HG03135 (cell line): ENCODE data around the gene VAV3.
"Not testable (repeated sequence)": the region's sequence is repeated elsewhere in the genome, so short reads cannot be mapped to it uniquely, and the experiment has no call there.

Source experiments
- ATAC-seq: cut with Tn5 transposase; IDR thresholded peaks from one replicate; pipeline ENCODE4 v1.9.1; 2021; ENCODE audit warnings: mild to moderate bottlenecking, moderate library complexity; ENCODE audit not compliant: unreplicated experiment

The VAV3 gene

DNA sequence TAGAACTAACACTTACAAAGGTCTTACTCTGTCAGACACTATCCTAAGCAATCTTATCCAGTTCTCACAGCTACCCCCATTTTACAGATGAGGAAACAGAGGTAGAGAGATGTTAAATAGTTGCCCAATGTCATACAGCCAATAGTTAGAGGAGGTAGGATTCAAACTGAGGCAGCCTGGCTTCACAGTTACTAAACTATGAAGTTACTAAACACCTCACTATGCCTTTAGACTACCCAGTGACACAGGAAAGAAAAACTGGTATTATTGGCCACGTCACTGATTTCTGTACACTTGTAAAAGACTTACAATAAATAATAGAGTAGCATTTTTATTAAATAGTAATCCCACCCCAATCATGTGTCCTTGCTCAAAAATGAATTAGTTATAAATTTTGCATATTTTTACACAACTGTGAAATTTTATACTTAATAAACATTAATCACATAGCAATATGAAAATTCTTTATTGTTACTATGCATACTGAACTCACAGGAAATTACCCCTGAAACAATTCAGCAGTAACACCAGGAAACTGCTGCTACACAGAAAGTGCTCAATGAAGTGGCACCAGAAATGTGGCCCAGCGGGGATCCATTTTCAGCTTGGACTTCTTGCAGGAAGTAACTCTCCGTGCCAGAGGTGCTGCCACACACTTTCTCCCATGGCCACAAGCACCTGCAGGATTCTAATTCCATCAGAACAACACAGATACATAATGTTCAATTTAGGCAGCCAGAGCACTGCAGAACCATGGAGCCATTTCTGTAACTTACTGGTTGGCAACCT is 69.4 kb downstream of the VAV3 start:
- no peak for ATAC-seq

GRCh38 chr1:107894605-107895004 is 70.4 kb downstream of the VAV3 start:
- no peak for ATAC-seq

GRCh38 chr1:107893350-107893749 is 71.6 kb downstream of the VAV3 start:
- ATAC-seq, result not testable (repeated sequence)

GRCh38 chr1:107889524-107889923 is 75.5 kb downstream of the VAV3 start:
- ATAC-seq, result no peak

GRCh38 chr1:107883562-107883961 is 81.4 kb downstream of the VAV3 start:
- no peak for ATAC-seq

DNA sequence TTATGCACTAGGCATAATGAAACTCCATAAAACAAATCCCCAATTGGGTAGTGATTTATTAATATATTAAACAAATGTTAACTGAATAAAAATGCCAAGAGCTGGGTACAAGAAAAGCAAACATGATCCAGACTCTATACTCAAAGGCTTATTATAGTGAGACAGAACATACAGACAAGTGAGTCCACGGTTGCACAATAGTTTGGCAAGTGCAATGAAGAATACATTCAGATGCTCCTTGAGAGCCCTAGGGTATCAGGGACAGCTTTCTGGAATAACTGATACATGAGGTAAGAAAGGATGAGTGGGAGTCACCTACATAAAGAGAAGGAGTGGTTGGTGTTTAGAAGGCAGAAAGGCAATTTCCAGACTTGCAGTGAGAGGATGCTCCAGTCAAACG is 85.1 kb downstream of the VAV3 start:
- ATAC-seq, result no peak

- no peak for ATAC-seq
Observed at GRCh38 chr1:107879346-107879745, 85.6 kb downstream of the VAV3 start.

DNA sequence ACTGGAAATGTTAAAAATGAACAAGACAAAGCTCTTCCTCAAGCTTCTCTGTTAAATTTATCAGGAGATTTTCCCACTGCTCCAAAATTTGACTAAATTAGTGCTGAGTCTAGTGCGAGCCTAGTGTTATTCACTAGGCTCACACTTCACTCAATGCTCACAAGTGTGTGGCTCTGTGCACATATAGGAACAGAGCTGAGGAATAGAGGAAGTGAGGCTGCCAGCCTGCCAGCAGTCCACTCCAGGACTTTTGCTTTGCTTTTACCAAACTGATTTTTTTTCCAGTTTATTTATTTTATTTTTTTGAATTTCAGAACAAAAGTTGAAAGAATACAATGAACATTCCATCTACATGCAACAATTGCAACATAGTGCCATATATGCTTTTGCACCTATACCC is 87.2 kb downstream of the VAV3 start:
- ATAC-seq, result no peak

- ATAC-seq, result no peak
Observed at GRCh38 chr1:107877092-107877491, 87.9 kb downstream of the VAV3 start.

DNA sequence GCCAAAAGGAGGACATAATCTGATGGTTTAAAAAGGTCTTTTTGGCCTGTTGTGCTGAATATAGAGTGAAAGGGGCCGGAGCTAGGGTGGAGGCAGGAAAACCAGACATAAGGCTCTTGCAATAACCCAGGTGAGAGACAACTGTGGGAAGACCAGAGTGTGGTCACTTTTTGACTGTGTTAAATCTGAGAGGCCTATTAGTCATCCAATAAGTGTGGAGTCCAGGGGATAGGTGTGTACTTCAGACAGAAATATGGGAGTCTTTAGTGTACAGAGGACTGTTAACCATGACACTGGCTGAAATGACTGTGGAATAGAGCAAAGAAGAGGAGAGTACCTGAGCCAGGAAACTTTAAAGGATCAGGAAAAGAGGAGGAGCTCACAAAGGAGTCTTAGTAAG is 89.3 kb downstream of the VAV3 start:
- ATAC-seq, result no peak

DNA sequence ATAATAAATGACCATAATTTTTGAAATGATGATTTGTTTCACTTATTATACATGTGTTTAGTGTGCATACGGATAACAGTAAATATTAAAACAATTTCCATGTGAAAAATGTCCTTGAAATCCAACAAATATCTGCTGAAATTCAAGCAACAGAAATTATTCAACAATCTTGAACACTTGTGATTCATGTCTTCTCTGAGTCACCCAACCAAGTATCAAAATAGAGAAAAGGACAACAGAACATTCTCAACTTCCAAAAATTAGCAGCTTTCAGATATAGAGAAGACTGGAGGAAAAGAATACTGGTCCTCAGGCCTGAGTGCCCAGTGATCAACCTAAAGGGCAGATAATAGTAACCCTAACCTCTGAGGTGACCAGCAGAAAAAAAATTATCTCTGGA is 90.8 kb downstream of the VAV3 start:
- ATAC-seq, result no peak

DNA sequence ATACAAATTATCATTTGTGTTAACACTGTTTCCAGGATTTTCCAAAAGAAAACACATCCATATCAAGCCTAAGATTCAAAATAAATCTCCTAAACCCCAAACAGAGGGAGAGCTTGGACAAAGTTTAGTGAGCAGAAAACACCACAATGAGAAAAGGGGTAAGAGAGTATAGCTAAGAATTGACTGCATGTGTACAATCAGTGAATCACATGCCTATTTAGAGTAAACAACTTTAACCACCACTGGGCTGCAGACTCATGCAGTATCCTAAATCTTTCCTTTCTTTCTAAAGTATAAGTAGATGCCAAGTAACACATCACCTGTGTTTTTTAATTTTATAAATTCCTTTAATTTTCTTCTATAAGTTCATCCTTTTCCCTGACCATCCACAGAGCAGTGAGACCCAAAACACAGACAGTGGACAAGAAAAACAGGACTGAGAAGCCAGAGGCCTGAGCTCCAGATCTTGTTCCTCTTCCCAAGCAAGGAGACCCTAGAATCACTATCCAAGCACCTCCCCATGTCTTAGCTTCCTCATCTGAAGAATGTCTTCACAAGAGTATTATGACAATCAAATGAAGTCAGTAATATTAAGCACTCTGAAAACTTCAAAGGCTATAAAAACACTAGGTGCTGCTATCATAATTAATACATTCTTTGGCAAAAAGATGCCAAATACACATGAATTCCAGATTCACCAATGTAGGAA is 93.1 kb downstream of the VAV3 start:
- no peak for ATAC-seq

- no peak for ATAC-seq
Observed at GRCh38 chr1:107871259-107871658, 93.7 kb downstream of the VAV3 start.

DNA sequence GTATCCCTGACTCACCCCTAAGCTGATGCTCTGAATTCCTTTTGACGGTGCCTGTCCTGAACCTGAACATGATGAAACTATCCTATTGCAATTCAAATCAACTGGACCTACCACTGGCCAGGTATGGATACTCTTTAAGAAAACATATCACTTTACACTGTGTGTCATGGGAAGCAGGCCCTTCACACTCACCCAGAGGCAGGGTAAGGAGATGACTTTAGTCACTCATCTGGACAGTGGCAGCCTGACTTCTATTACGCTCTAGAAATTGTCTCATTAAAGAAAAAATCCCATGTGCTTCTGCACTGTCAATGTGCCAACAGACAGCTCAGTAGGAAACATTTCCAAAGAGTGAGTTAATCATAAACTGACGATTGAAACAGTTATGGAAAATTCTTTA is 94.3 kb downstream of the VAV3 start:
- ATAC-seq, result no peak

DNA sequence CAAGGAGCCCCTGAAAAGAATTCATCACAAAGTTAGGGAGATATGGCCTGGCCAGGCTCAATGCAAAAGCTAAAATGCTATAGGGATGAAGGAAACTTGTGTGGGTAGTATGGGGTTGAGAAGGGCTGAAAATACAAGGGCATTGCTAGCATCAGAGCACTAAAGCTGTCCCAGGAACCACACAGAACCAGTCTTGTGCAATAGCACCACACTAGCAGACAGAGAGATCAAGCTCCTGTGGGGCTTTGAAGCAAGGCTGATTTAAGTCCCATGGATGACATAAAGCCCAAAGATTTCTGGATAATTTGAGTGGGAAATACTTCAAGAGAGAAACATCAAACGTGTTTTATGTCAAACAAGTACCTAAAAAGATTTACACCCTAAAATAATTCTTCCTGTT is 97.1 kb downstream of the VAV3 start:
- no peak for ATAC-seq

DNA sequence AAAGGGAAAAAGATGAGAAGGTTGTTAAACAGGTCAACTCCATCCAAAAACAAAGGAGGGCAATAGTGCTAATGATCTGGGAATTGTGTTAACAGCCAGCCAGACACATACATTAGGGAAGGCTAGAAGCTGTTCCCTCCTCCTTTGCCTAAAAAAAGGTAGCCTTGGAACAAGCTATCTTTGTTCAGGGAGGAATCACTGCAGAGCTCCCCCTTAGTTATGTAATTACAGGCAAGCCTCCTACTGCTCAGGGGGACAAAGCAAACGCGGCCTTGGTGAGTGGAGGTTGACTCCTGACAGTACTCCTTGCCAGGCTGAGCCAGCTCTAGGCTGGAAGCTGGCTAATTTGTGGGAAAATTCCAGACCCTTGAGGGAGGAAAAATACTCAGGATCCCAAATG is 97.6 kb downstream of the VAV3 start:
- no peak for ATAC-seq

- ATAC-seq, result no peak
Observed at GRCh38 chr1:107866870-107867269, 98.1 kb downstream of the VAV3 start.

DNA sequence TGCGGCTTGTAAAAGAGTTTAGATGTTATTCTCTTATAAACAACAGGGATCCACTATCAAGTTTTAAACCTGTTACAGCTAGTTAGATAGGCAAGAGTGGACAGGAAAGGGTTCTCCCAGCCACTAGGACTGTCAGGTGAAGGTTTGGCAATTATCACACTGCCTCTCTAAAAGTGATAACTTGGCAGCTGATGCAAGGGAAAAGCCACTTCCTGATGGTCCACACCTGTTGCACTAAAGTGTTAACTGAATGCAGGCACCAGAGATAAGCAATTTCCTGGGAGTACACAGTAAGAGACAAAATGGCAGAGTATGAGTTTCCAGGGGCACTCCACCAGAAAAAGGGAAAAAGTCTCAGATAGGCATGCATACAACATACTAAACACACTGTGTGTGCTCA is 99.4 kb downstream of the VAV3 start:
- ATAC-seq, result no peak

GRCh38 chr1:107863342-107863741 is 101.6 kb downstream of the VAV3 start:
- ATAC-seq, result no peak

- no peak for ATAC-seq
Observed at GRCh38 chr1:107862064-107862463, 102.9 kb downstream of the VAV3 start.

- ATAC-seq, result no peak
Observed at GRCh38 chr1:107858323-107858722, 106.7 kb downstream of the VAV3 start.

GRCh38 chr1:107851418-107851817 is 113.6 kb downstream of the VAV3 start:
- ATAC-seq, result no peak
